ENCODE data around the gene ZNF410.

DNA sequence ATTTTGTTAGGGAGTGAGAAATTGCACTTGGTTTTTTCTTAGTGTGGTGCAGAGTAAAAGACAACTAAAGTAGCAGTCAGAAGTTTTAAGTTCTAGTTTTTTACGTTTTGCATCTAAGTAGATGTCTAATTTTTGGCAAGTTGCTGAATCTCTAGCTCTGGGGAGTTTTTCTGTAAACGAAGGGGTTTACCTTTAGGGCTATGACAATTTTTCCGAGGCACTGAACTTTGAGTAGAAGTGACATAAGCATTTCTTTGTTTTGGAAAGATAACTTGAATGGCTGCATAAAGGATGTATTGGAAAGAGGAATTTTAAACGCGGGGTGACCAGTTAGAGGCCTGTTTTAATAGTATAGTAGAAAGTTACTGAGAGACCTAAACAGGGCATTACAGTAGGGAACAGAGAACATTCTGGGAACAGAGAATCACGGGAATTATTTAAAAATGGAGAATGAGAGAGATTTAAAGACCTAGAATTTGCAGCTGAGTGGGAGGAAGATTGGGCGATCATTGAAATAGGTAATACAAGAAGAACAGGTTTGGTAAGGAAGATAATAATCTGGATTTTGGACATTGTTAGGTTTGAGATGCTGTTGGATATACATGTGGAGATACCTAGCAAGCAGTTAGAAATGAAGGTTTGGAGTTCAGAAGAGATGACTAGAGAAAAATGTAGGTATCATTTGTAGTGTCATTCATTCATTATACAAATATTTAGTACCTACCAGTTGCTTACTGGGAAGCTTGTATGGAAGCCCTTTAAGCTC lies 1.2 kb downstream of the ZNF410 start:
- TF ChIP-seq, protein P1, sequence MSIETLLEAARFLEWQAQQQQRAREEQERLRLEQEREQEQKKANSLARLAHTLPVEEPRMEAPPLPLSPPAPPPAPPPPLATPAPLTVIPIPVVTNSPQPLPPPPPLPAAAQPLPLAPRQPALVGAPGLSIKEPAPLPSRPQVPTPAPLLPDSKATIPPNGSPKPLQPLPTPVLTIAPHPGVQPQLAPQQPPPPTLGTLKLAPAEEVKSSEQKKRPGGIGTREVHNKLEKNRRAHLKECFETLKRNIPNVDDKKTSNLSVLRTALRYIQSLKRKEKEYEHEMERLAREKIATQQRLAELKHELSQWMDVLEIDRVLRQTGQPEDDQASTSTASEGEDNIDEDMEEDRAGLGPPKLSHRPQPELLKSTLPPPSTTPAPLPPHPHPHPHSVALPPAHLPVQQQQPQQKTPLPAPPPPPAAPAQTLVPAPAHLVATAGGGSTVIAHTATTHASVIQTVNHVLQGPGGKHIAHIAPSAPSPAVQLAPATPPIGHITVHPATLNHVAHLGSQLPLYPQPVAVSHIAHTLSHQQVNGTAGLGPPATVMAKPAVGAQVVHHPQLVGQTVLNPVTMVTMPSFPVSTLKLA (IDR thresholded peaks at IDR 0.05), result no peak
- no peak for TF ChIP-seq ZNF709 (CRISPR knock-in tag; IDR thresholded peaks at IDR 0.05)
- no peak for TF ChIP-seq KLF16 (CRISPR knock-in tag; IDR thresholded peaks at IDR 0.05)
- no peak for TF ChIP-seq SUZ12 (IDR thresholded peaks at IDR 0.05; ENCODE audit: low read depth, low read length)
- no peak for TF ChIP-seq ZNF12 (CRISPR knock-in tag; IDR thresholded peaks at IDR 0.05)
- no peak for TF ChIP-seq TCF7L2 (IDR thresholded peaks at IDR 0.05; ENCODE audit: low read depth, low read length)
- no peak for TF ChIP-seq EZH2 (conservative IDR thresholded peaks at IDR 0.05; ENCODE audit: low read depth, low read length)
- no peak for TF ChIP-seq HOXD1 (CRISPR knock-in tag; IDR thresholded peaks at IDR 0.05)
- no peak for TF ChIP-seq ZNF282 (IDR thresholded peaks at IDR 0.05; ENCODE audit: partially characterized antibody)
- TF ChIP-seq ISL2 (CRISPR knock-in tag; IDR thresholded peaks at IDR 0.05), result no peak
- TF ChIP-seq RCOR2 (CRISPR knock-in tag; IDR thresholded peaks at IDR 0.05), result no peak
- TF ChIP-seq BRD4 (CRISPR knock-in tag; IDR thresholded peaks at IDR 0.05), result no peak
- no peak for TF ChIP-seq NCOA1 (CRISPR knock-in tag; IDR thresholded peaks at IDR 0.05)
- TF ChIP-seq, protein P2, sequence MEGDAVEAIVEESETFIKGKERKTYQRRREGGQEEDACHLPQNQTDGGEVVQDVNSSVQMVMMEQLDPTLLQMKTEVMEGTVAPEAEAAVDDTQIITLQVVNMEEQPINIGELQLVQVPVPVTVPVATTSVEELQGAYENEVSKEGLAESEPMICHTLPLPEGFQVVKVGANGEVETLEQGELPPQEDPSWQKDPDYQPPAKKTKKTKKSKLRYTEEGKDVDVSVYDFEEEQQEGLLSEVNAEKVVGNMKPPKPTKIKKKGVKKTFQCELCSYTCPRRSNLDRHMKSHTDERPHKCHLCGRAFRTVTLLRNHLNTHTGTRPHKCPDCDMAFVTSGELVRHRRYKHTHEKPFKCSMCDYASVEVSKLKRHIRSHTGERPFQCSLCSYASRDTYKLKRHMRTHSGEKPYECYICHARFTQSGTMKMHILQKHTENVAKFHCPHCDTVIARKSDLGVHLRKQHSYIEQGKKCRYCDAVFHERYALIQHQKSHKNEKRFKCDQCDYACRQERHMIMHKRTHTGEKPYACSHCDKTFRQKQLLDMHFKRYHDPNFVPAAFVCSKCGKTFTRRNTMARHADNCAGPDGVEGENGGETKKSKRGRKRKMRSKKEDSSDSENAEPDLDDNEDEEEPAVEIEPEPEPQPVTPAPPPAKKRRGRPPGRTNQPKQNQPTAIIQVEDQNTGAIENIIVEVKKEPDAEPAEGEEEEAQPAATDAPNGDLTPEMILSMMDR (CRISPR knock-in tag; IDR thresholded peaks at IDR 0.05), result no peak

Measured in HepG2 (cell line).